ENCODE results near the gene CACNA1C.

CACNA1C gene

GRCh38 chr12:2378835-2379330 lies 326.1 kb downstream of the CACNA1C start:
- peak; percentile 47 for DNase-seq

DNA sequence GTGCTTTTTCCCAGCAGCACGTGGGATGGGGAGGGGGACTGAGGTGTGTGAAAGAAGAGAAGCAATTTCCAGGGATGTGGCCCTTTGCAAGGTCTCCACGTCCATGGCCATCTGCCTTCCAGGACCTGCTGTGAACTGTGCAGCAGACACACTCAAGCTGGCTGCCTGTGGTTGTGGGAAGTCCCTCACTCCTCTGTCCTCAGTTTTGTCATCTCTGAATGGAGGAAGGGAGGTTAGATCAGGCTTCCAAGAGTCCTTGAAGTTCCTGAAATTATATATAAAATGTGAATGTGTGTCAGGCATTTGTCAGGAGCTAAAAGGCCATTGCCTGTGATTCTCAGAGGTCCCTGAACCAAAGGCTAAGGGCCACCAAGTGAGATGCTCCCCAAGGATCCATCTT lies 328.2 kb downstream of the CACNA1C start:
- DNase-seq, result no peak

DNA sequence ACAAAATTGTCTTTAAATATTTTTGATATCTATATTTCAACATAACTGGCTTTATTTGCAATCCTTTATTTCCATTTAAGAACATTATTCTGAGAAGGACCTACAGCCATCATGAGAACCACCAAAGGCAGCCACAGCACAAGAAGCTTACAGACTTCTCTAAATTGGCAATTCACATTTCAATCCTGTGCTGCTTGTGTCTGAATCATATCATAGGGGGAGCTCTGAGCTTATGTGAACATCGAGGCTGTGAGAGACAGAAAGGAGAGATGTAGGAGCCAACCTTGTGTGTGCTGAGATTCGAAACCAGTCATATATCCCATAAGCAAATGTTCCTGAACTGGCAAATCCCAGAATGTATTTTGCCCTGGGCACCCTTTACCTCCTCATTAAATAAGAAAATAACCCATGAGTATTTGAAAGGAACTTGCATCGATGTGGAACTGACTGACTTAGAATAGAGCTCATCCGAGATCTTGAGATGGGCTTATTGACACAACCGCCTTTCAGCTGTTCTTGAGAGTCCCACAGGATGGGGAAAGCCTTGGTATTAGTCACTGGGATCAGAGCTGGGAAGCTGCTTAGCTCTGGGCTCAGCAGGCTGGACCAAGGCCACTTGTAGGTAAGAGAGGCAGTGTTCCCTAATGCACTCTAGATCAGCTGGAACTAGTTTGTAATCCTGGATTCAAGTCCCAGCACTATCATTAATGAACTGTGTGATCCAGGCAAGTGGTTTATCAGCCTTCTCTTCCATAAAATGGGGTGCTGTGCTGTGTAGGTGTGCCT lies 329.8 kb downstream of the CACNA1C start:
- DNase-seq, result peak; percentile 24

GRCh38 chr12:2383325-2384028 lies 330.7 kb downstream of the CACNA1C start:
- DNase-seq, result no peak

DNA sequence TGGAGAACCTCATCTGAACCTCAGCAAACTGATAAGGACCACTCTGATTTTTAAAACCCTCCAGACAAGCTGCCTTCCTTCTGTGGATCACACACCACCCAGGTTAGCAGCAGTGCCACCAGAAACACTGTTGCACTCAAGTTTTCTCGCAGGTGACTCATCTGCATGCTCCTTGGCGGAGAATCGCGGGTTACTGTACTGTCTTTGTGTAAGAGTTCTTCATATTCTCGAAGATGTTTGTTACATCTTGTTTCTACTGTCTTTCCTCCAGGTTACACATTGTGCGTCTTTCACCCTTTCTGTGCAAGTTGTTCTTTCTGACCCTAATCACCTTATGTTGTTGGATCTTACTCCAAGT lies 331.2 kb downstream of the CACNA1C start:
- DNase-seq, result no peak

DNA sequence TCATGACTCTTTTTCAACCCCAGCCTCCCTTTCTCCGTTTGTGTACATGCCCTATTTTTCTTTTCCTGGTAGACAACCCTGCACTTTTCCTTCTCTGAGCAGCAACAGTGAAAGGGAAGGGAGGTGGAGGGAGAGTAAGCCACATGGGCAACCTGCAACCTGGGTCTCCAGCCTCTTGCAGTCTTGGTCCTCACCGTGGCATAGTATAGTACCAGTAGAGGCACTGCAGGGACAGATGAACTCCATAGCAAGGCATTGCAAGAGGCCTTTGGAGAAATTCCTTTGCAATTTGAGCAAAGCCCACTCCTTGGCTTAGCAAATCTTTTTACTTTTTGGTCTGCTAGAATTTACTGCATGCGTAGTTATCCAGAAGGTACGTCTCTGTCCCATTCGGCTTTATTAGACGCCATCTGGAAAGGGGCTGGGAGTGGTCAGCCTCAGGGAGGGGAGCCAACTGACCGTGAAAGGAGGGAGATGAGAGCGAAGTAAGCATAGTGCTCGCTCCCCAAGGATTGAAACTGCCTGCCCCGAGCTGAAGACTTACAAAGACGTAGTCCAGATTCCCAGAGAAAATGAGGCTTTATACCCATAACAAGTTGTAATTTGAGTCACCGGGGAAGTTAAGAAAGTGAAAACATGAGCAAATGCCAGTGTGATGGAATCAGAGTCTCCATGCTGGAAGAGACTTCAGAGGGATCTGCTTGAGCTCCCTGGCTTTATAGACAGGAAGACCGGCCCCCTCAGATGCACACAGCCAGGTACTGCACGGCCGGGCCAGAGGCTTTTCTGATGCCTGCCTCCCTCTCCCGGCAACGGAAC lies 332.0 kb downstream of the CACNA1C start:
- no peak for DNase-seq

DNA sequence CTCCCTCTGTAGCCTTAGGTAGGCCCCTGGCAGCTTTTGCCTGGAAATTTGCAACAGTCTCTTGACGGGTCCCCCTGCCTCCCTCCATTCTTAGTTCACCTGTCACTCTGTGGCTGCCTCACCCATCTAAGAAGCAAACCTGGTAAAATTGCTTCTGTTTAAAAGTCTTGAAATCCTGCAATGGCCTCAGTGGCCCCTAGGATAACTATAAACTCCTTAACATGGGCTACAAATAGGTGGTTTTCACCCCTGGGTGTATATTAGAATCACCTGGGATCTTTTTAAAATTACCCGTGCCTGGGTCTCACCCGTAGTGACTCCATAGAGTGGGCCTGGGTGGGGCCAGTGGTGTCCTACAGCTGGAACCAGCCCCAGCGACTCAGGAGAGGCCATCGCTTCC lies 332.7 kb downstream of the CACNA1C start:
- no peak for DNase-seq

DNA sequence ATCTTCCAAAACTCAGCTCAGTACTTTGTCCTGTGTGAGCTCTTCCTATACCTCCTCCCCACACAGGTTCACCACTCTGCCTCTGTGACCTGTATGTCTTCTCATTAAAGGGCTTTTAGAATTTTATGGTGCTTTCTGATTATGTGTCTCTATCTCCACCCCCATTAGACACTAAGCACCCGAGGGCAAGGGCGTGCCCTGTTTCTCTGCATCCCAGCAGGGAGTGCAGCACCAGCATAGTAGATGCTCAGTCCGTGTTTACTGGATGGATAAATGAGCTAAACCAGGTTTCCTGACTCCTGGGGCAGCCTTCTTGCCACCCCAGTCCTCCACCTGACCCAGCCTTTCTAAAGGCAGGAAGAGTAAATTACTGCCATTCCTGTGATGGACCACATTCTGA lies 333.8 kb downstream of the CACNA1C start:
- DNase-seq, result no peak

DNA sequence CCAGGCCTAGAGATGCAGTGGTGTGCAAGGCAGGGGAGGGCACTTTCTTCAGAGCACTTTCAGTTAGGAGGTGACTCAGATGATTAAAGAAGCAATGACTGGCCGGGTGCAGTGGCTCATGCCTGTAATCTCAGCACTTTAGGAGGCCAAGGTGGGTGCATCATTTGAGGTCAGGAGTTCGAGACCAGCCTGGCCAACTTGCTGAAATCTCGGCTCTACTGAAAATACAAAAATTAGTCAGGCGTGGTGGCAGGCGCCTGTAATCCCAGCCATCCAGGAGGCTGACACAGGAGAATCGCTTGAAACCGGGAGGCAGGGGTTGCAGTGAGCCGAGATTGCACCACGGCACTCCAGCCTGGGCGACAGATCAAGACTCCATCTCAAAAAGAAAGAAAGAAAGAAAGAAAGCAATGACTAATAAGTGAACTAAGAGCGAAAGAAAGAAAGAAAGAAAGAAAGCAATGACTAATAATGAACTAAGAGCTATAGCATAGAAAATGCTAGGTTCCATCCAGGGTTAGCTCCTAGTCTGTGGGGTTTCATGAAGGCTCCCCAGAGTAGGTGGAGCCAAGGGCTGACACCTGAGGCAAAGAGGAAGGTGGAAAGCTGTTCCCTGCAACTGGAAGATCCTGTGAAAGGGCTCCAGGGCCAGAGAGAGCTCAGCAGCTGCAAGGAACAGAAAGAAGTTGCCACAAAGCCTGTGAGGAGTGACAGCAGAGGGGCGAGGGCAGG lies 334.5 kb downstream of the CACNA1C start:
- DNase-seq, result peak; percentile 80

DNA sequence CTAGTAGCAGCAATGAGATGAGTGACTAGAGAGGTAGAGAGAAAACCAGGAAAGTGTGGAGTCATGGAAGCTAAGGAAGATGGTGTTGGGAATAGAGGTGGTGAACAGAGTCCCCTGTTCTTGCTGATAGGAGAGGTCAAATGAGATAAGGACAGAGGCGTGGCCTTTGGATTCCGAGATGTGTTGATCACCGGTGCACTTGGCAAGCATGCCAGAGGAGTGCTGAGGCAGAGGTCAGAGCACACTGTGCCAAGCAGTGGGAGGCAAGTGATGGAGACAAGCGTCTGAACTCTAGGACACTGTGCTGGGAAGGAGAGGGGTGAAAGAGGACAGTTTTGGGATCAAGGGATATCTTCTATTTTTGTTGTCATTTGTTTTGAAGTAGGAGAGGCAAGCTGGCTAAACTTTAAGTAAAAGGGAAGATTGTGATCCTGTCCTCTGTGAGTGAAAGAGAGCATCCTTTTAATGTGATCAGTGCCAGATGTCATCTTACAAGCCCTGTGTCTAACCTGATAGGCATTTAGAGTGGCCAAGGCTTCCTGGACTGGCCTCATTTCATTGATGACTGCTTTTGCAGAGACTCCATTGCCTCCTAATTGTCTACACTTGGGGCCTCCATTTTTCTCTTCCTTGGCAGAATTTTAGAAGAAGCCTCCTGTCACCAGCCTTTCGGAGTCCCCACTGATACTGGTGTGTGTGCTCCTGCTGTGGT lies 336.4 kb downstream of the CACNA1C start:
- no peak for DNase-seq

DNA sequence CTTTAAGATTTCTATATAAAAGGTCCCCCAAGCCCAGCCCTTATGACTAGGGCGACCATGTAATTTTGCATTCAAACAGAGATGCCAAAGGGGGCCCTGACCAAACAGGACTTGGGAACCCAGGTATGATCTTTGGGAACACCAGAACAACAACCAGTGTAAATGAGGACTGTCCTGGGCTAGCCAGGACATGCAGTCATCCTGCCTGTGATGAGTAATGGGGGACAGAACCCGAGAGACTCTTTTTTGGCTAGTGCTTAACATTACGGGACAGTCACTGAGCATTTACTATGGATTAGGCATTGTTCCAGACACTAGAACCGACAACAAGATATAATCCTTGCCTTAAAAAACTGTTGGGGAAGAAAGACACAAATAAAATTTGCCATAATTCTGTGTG lies 337.3 kb downstream of the CACNA1C start:
- DNase-seq, result no peak

DNA sequence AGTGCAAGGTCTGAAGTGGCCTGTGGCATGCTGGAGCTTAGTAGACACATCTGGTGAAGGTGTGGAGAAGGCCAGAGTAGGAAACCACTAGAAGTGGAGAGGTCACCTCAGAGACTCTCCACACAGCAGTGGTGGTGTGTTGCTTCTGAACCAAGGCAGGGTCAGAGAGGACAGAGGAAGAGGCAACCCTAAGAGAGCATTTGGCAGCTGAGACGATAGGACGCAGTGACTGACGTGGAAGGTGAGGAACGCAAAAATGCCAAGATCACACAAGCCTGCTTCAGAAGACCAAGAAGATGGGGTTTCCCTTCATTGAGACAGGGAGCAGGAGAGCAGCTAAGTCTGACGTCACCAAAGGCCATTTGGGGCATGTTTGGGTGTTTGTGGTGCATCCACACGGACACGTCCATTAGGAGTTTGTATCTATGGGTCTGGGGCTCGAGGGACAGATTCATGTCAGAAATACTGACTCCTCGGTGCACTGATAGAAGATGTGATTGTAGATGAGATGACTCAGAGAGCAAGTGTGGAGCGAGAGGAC lies 338.1 kb downstream of the CACNA1C start:
- no peak for DNase-seq

- no peak for DNase-seq
Measured at GRCh38 chr12:2391740-2392331, 339.0 kb downstream of the CACNA1C start.

DNA sequence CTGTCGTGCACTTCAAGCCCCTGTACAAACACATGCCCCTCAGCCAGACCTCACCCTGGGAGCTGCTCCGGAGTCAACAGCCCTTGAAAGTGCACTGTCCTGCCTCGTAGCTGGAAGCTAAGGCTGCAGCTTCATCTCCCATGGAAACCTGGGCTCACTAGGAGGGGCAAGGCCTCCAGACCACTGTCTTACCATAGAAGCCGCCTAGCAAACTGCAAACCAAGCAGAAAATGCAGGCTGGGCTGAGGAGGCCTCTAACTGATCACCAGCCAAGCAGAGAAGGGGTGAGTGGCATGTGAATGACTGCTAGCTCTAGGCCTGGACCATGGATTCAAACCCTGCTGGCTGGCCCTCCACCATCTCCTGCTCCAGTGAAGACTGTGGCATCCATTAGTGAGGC lies 340.2 kb downstream of the CACNA1C start:
- DNase-seq, result no peak

GRCh38 chr12:2393996-2394395 lies 341.2 kb downstream of the CACNA1C start:
- DNase-seq, result no peak

GRCh38 chr12:2395354-2395977 lies 342.7 kb downstream of the CACNA1C start:
- DNase-seq, result peak; percentile 54

DNA sequence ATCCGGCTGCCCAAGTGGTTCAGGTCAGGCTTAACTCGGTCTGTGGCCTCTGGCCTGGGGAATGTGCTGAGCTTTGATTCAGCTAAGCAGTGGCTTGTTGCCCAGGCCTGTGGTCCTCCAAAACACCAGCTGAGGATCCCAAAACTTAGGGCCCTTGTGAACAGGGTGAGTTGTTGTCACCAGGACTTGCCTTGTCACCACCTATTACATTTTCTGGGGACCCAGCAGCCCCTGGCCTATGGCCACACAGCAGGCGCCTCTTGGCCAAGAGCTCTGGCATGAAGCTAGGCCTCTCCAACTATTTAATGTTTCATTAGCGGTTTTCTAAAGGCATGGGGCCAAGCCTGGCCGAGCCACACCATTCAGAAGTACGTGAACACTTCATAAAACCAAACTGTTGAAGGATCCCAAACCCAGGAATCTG lies 343.7 kb downstream of the CACNA1C start:
- no peak for DNase-seq

DNA sequence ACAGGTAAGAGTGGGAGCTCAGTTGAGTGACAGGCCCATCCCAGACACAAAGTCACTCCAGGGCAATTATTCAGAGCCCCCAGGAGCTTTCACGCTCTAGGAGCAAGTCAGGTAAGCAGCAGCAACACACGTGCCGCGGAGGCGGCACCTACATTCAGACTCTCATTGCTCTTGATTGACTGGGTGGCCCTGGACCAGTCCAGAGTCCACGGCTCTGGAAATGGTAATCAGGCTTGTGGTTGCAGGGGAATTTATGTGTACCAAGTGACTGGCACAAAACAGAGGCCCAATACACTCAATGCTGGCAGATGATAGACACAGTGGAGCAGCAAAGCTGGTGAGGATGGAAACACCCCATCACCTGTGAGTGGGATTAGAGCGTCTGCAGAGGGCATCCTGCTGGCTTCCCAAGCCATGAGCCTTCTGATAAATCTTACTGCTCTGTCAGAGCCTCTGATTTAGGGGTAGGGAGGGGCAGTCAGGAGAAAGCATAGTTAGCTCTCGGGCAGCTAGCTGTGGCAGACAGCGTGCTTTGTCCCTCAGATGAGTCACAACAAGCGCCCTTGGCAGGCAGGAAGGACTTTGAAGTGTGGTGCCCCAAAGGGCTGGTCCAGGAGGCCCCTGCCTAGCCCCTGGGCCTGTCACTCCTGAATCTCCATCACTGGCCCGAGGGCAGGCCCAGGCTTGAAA lies 344.7 kb downstream of the CACNA1C start:
- DNase-seq, result no peak

- DNase-seq, result no peak
Measured at GRCh38 chr12:2401040-2401439, 348.3 kb downstream of the CACNA1C start.

GRCh38 chr12:2402073-2402579 lies 349.3 kb downstream of the CACNA1C start:
- no peak for DNase-seq
